GM12878 (cell line): Measurements from ENCODE around the gene USP36. TPM values are rescaled to one million over a fixed set of nuclear protein-coding genes. Genes with fewer than 3 reads are reported as not detected.

Source experiments
- CHD1 ChIP-seq: IDR thresholded peaks from 2 replicates; pipeline ENCODE4 v1.6.1; 2012; ENCODE audit warnings: low read depth, low read length, improper control_type of control experiment
- CHD2 ChIP-seq: IDR thresholded peaks from 2 replicates; pipeline ENCODE4 v1.6.1; 2011; ENCODE audit warnings: low read depth, low read length, improper control_type of control experiment, borderline replicate concordance
- ETV6 ChIP-seq, 2 experiments: fragments of 450-650 bp in 1 of 2; IDR thresholded peaks in 1 of 2; conservative IDR thresholded peaks in 1 of 2; 2 replicates each; pipeline ENCODE4 v1.6.1; 2014; ENCODE audit warnings: antibody characterized with exemption in 1 of 2, borderline replicate concordance in 1 of 2, low read depth in 1 of 2, mild to moderate bottlenecking in 1 of 2, moderate library complexity in 1 of 2
- MTA3 ChIP-seq: IDR thresholded peaks from 2 replicates; pipeline ENCODE4 v1.6.1; 2012; ENCODE audit warnings: low read length, inconsistent platforms, borderline replicate concordance
- PAX8 ChIP-seq: fragments of 450-650 bp; IDR thresholded peaks from 2 replicates; pipeline ENCODE4 v1.6.1; 2017; ENCODE audit warnings: mild to moderate bottlenecking, moderate library complexity
- POU2F2 ChIP-seq: IDR thresholded peaks from 3 replicates; pipeline ENCODE4 v1.6.1; 2011; ENCODE audit warnings: low read depth, mild to moderate bottlenecking, low read length, borderline replicate concordance
- SMAD5 ChIP-seq: IDR thresholded peaks from 2 replicates; pipeline ENCODE4 v1.6.1; 2016; ENCODE audit warnings: antibody characterized with exemption, low read depth
- SMARCA5 ChIP-seq: fragments of 450-650 bp; IDR thresholded peaks from 2 replicates; pipeline ENCODE4 v1.6.1; 2017; ENCODE audit warnings: mild to moderate bottlenecking
- STAT3 ChIP-seq: IDR thresholded peaks from 2 replicates; pipeline ENCODE4 v1.6.1; 2011; ENCODE audit warnings: low read depth, low read length, improper control_type of control experiment
- SUPT20H ChIP-seq: IDR thresholded peaks from 2 replicates; pipeline ENCODE4 v1.6.1; 2011; ENCODE audit warnings: low read depth, mild to moderate bottlenecking, low read length, moderate library complexity, borderline replicate concordance; ENCODE audit not compliant: control insufficient read depth
- TAF1 ChIP-seq: IDR thresholded peaks from 2 replicates; pipeline ENCODE4 v1.6.1; 2011; ENCODE audit warnings: mild to moderate bottlenecking, low read depth, low read length, borderline replicate concordance
- TCF3 ChIP-seq: IDR thresholded peaks from 2 replicates; pipeline ENCODE4 v1.6.1; 2012; ENCODE audit warnings: low read depth, mild to moderate bottlenecking, low read length, borderline replicate concordance; ENCODE audit not compliant: insufficient read depth
- ZBED1 ChIP-seq: IDR thresholded peaks from 2 replicates; pipeline ENCODE4 v1.6.1; 2016; ENCODE audit warnings: borderline replicate concordance
- ZNF207 ChIP-seq: fragments of 450-650 bp; IDR thresholded peaks from 2 replicates; pipeline ENCODE4 v1.6.1; 2014; ENCODE audit warnings: antibody characterized with exemption, mild to moderate bottlenecking, borderline replicate concordance
- polyA plus RNA-seq, 11 experiments: library from polyadenylated mRNA; depleted of rRNA in 4 of 11; unstranded in 6 of 11; stranded (reverse) in 5 of 11; fragments of >200 nt; fragmentation: Nextera tagmentation in 4 of 11; fragmentation: Illumina TruSeq in 1 of 11; extraction: Ambion mirVana in 4 of 11; extraction: Trizol in 1 of 11; gene quantifications; 1 replicate in 1 of 11; 2 replicates in 10 of 11; pipeline versions ENCODE4 v1.2.1 to v1.2.3, GENCODE V29; 2011 to 2016; ENCODE audit warnings: inconsistent platforms in 2 of 11, missing spikeins in 2 of 11, low read depth in 1 of 11
- total RNA-seq, 4 experiments: library from RNA; depleted of rRNA in 3 of 4; stranded (reverse); fragments of >200 nt in 3 of 4; fragmentation: Illumina TruSeq in 1 of 4; extraction: Trizol in 1 of 4; gene quantifications; 2 replicates each; pipeline versions ENCODE4 v1.2.1 to v1.2.3, GENCODE V29; 2013 to 2021
- TF ChIP-seq, protein P1 (sequence below): IDR thresholded peaks from 2 replicates; pipeline ENCODE4 v1.6.1; 2011; ENCODE audit warnings: borderline replicate concordance, low read depth, mild to moderate bottlenecking, moderate library complexity, low read length; ENCODE audit not compliant: insufficient read depth, poor library complexity, severe bottlenecking
- TF ChIP-seq, protein P2 (sequence below): IDR thresholded peaks from 2 replicates; pipeline ENCODE4 v1.6.1; 2012; ENCODE audit warnings: low read depth, low read length, improper control_type of control experiment
- TF ChIP-seq, protein P3 (sequence below): fragments of 450-650 bp; IDR thresholded peaks from 2 replicates; pipeline ENCODE4 v1.6.1; 2016; ENCODE audit warnings: mild to moderate bottlenecking, moderate library complexity, borderline replicate concordance
- TF ChIP-seq, protein P4 (sequence below): fragments of 450-650 bp; IDR thresholded peaks from 2 replicates; pipeline ENCODE4 v1.6.1; 2017; ENCODE audit warnings: borderline replicate concordance
- TF ChIP-seq, protein P5 (sequence below): IDR thresholded peaks from 2 replicates; pipeline ENCODE4 v1.6.1; 2011; ENCODE audit warnings: borderline replicate concordance, low read depth, mild to moderate bottlenecking, moderate library complexity, mixed read lengths, low read length; ENCODE audit not compliant: insufficient read depth; ENCODE audit errors: extremely low read length
- TF ChIP-seq, protein P6 (sequence below): IDR thresholded peaks from 2 replicates; pipeline ENCODE4 v1.6.1; 2012; ENCODE audit warnings: low read depth, low read length, improper control_type of control experiment

USP36 gene
- total and polyA plus RNA-seq, 10 of the 15 experiments (the other 5 are each of a cell fraction or from before 2014, with no cell fraction given) = 7.2 to 65.7 (median 33.6) TPM

DNA sequence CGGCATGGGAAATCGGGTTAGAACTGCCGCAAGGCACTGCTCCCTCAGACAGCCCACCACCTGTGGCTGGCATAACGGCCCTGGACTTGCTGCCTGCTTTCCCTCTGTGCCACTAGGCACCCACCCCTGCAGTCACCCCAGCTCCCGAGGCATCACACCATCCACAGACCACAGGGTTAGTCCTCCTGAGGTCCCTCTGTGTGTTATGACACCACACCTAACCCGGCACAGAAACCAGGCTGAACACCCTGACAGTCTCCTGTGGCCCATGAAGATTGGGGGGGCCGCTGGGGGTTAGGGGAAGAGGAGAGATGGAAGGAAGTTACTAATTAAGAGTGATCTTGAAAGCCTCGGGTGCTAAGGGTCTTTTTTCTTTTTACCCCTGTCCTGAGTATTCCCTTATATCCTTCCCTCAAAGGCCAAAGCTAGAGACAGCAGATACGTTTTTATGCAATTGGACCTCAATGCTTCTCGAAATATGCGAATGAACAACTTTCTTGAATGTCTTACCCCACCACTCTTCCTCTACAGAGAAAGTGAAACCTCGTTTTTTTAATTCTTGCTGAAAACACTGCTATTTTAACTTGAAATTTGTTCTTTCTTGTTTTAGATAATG, 65.5 kb downstream of the USP36 start (continued):
- TF ChIP-seq, protein P1, sequence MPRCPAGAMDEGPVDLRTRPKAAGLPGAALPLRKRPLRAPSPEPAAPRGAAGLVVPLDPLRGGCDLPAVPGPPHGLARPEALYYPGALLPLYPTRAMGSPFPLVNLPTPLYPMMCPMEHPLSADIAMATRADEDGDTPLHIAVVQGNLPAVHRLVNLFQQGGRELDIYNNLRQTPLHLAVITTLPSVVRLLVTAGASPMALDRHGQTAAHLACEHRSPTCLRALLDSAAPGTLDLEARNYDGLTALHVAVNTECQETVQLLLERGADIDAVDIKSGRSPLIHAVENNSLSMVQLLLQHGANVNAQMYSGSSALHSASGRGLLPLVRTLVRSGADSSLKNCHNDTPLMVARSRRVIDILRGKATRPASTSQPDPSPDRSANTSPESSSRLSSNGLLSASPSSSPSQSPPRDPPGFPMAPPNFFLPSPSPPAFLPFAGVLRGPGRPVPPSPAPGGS = no peak
- TF ChIP-seq STAT3 (no peak), SMAD5 (no peak), CHD1 (no peak), ZNF207 (no peak), CHD2 (no peak), TAF1 (peak; percentile 59; the same call in 1 of the 2 replicates), SUPT20H (no peak), ZBED1 (no peak), PAX8 (no peak; the same call in 1 of the 2 replicates), MTA3 (no peak; the same call in 1 of the 2 replicates), SMARCA5 (peak; percentile 29; the same call in 1 of the 2 replicates), TCF3 (no peak), POU2F2 (peak; percentile 49; the same call in 1 of the 3 replicates), ETV6 (conservative IDR thresholded peaks at IDR 0.05 in 1 of 2, IDR thresholded peaks at IDR 0.05 in 1 of 2; ENCODE audit: borderline replicate concordance in 1 of 2, low read depth in 1 of 2) (peak in 1 of 2 experiments; percentile 81; a peak in 2 of 4 replicates)
- TF ChIP-seq, protein P2, sequence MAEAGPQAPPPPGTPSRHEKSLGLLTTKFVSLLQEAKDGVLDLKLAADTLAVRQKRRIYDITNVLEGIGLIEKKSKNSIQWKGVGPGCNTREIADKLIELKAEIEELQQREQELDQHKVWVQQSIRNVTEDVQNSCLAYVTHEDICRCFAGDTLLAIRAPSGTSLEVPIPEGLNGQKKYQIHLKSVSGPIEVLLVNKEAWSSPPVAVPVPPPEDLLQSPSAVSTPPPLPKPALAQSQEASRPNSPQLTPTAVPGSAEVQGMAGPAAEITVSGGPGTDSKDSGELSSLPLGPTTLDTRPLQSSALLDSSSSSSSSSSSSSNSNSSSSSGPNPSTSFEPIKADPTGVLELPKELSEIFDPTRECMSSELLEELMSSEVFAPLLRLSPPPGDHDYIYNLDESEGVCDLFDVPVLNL = no peak
- TF ChIP-seq, protein P3, sequence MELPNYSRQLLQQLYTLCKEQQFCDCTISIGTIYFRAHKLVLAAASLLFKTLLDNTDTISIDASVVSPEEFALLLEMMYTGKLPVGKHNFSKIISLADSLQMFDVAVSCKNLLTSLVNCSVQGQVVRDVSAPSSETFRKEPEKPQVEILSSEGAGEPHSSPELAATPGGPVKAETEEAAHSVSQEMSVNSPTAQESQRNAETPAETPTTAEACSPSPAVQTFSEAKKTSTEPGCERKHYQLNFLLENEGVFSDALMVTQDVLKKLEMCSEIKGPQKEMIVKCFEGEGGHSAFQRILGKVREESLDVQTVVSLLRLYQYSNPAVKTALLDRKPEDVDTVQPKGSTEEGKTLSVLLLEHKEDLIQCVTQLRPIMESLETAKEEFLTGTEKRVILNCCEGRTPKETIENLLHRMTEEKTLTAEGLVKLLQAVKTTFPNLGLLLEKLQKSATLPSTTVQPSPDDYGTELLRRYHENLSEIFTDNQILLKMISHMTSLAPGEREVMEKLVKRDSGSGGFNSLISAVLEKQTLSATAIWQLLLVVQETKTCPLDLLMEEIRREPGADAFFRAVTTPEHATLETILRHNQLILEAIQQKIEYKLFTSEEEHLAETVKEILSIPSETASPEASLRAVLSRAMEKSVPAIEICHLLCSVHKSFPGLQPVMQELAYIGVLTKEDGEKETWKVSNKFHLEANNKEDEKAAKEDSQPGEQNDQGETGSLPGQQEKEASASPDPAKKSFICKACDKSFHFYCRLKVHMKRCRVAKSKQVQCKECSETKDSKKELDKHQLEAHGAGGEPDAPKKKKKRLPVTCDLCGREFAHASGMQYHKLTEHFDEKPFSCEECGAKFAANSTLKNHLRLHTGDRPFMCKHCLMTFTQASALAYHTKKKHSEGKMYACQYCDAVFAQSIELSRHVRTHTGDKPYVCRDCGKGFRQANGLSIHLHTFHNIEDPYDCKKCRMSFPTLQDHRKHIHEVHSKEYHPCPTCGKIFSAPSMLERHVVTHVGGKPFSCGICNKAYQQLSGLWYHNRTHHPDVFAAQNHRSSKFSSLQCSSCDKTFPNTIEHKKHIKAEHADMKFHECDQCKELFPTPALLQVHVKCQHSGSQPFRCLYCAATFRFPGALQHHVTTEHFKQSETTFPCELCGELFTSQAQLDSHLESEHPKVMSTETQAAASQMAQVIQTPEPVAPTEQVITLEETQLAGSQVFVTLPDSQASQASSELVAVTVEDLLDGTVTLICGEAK = no peak
- TF ChIP-seq, protein P4, sequence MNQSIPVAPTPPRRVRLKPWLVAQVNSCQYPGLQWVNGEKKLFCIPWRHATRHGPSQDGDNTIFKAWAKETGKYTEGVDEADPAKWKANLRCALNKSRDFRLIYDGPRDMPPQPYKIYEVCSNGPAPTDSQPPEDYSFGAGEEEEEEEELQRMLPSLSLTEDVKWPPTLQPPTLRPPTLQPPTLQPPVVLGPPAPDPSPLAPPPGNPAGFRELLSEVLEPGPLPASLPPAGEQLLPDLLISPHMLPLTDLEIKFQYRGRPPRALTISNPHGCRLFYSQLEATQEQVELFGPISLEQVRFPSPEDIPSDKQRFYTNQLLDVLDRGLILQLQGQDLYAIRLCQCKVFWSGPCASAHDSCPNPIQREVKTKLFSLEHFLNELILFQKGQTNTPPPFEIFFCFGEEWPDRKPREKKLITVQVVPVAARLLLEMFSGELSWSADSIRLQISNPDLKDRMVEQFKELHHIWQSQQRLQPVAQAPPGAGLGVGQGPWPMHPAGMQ = peak; percentile 43; the same call in 1 of the 2 replicates
- TF ChIP-seq, protein P5, sequence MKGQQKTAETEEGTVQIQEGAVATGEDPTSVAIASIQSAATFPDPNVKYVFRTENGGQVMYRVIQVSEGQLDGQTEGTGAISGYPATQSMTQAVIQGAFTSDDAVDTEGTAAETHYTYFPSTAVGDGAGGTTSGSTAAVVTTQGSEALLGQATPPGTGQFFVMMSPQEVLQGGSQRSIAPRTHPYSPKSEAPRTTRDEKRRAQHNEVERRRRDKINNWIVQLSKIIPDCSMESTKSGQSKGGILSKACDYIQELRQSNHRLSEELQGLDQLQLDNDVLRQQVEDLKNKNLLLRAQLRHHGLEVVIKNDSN = no peak
- TF ChIP-seq, protein P6, sequence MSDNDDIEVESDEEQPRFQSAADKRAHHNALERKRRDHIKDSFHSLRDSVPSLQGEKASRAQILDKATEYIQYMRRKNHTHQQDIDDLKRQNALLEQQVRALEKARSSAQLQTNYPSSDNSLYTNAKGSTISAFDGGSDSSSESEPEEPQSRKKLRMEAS = no peak
